Mucosa of descending colon (tissue), 3 donors: ENCODE results near the gene PDE4B. TPM values are rescaled to one million over a fixed set of nuclear protein-coding genes. Genes with fewer than 3 reads are reported as not detected.

Experiments
- ATAC-seq: fragments of 200-7000 bp; cut with Tn5 transposase; one replicate; pipeline ENCODE4 v1.9.1; 2020; ENCODE audit warnings: mild to moderate bottlenecking, moderate library complexity
- DNase-seq, 3 donors: peaks; one replicate each; pipeline ENCODE4 v3.0.0-alpha.2; 2020
- H3K36me3 ChIP-seq: fragments of 200-600 bp; one replicate; pipeline ENCODE4 v1.8.0; 2021; ENCODE audit warnings: low read depth, mild to moderate bottlenecking
- H3K4me1 ChIP-seq: fragments of 200-600 bp; one replicate; pipeline ENCODE4 v1.8.0; 2021; ENCODE audit warnings: low read depth, mild to moderate bottlenecking
- H3K4me3 ChIP-seq: fragments of 200-600 bp; one replicate; pipeline ENCODE4 v1.8.0; 2021; ENCODE audit warnings: mild to moderate bottlenecking
- H3K9me3 ChIP-seq: fragments of 200-600 bp; one replicate; pipeline ENCODE4 v1.8.0; 2021; ENCODE audit warnings: mild to moderate bottlenecking
- intact Hi-C, 2 donors: fragments of 100-400 bp; cut with DNase I in 1 of 2; cut with micrococcal nuclease in 1 of 2; formaldehyde crosslinking; loops; one replicate each; pipeline versions ENCODE4 v1.11.0 to v1.11.1; 2022; cut with DNase I, micrococcal nuclease
- total RNA-seq, 3 donors: library from RNA; stranded (reverse); fragmentation: NEBNext Ultra II Directional in 2 of 3; extraction: Animal tissue kit (Norgen Biotek cat#: 25700) in 2 of 3; gene quantifications; one replicate each; pipeline versions ENCODE4 v1.2.1 to v1.2.4, GENCODE V29; 2021 to 2023
- TF ChIP-seq, protein P1 (sequence below): fragments of 200-600 bp; IDR thresholded peaks from one replicate; pipeline ENCODE4 v1.8.0; 2022; ENCODE audit warnings: antibody characterized with exemption, mild to moderate bottlenecking
- donor health status: DM: no; HTN: no; CAD: no; lungs with moderate emphysema.
- donor health status: DM: no; HTN: no; CAD: no.
- donor health status: DM: no; HTN: yes; CAD: no.

Gene PDE4B
- total RNA-seq, 3 donors from 2014 or later: 3.4 to 6.6 (median 4.9) TPM

DNA sequence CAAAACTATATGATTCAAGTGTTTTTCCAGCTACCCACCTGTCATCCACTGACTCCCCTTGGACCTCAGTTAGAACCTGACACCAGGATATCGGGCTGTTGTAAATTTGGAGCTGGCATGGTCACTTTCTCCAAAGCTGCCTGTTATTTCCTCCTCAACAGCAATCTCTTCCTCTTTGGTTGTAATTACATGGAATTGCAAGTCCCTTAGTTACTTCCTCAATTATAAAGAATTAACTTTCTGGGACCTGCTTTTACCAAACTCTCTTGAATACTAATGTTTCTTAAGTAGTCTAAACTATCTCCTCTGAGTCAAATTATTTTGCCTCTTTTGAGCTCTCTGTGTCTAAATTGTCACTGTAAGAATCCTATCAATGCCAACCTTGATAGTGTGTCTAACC lies 590.9 kb downstream of the PDE4B start:
- peaks cover 5% of the 10 kb centered on the region for H3K9me3 ChIP-seq

DNA sequence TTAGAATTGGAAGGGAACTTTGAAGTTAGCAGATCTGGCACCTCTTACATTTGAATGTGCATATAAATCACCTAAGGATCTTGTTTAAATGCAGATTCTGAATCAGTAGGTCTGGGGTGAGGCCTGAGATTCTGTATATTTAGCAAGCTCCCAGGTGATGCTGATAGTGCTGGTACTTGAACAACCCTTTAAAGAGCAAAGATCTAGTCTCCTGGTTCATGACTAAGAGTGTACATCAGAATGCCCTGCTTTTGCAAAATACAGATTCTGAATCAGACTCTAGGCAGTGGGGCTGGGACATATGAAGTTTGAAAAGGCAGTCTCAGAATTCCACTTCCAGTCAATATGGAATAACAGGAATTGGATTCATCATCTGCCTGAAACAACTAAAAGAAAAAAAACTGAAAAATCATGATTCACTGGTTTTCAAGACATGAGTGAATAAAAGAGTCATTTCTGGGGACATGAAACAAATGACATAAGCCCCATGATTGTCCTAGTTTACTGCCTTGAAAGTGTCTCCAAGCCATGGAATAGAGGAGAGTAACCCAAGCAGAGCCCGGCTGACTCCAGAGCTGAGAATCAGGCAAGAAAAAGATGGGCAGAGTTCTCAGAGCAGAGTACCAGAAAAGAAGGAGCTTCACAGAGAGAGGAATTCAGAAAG lies 591.7 kb downstream of the PDE4B start:
- TF ChIP-seq, protein P1, sequence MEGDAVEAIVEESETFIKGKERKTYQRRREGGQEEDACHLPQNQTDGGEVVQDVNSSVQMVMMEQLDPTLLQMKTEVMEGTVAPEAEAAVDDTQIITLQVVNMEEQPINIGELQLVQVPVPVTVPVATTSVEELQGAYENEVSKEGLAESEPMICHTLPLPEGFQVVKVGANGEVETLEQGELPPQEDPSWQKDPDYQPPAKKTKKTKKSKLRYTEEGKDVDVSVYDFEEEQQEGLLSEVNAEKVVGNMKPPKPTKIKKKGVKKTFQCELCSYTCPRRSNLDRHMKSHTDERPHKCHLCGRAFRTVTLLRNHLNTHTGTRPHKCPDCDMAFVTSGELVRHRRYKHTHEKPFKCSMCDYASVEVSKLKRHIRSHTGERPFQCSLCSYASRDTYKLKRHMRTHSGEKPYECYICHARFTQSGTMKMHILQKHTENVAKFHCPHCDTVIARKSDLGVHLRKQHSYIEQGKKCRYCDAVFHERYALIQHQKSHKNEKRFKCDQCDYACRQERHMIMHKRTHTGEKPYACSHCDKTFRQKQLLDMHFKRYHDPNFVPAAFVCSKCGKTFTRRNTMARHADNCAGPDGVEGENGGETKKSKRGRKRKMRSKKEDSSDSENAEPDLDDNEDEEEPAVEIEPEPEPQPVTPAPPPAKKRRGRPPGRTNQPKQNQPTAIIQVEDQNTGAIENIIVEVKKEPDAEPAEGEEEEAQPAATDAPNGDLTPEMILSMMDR: no peak
- intact Hi-C loops: no loop called here
- no peak for DNase-seq
- H3K4me1 ChIP-seq: no peaks in the 10 kb centered on the region
- ATAC-seq: no peak
- H3K4me3 ChIP-seq: no peak overlapping the region
- H3K9me3 ChIP-seq: peaks cover 5% of the 10 kb centered on the region
- H3K36me3 ChIP-seq: no peaks in the 10 kb centered on the region

More for the DNA sequence above, 590.9 kb downstream of the PDE4B start:
- ATAC-seq: no peak
- TF ChIP-seq, protein P1: no peak
- intact Hi-C loops: no loop called here
- Histone ChIP-seq H3K36me3 (no peaks in the 10 kb centered on the region), H3K4me1 (no peaks in the 10 kb centered on the region), H3K4me3 (no peak overlapping the region)
- DNase-seq: no peak

DNA sequence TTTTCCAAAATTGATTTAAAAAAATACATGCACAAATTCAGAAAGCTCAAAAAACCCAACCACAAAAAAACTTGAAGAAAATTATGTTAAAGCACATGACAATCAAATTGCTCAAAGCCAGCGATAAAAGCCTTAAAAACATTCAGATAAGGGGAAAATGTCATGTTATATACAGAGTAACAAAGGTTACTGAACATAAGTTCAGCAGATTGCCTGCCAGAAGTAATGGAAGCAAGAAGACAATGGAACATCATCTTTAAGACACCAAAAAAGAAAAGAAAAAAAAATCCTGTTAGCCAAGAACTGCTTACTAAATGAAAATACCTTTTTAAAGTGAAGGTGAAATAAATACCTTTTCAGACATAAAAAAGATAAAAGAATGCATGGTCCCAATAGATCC lies 594.0 kb downstream of the PDE4B start:
- DNase-seq (no peak), ATAC-seq (no peak)
- TF ChIP-seq, protein P1: no peak
- Histone ChIP-seq H3K36me3 (no peaks in the 10 kb centered on the region), H3K4me3 (no peak overlapping the region), H3K4me1 (no peaks in the 10 kb centered on the region), H3K9me3 (peaks cover 5% of the 10 kb centered on the region)
- intact Hi-C loops: no loop called here

DNA sequence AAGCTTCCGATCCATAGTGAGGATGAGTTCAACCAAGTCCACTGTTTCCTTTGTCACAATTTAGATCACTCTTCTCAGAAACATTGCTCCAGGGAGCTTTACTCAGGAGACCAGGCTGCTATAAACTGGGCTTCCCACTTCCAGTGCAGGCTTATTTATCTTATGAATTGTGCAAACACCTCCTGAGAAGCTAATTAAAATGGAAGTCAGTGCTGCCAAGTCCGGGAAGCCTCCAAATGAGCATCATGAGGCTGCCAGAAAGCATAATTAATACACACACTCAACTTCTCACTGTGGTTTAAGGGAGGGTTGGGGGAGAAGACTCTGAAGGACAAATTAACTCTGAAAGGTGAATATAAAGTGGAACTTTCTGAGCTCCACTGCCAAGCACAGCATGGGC lies 596.2 kb downstream of the PDE4B start:
- H3K9me3 ChIP-seq: peaks cover 5% of the 10 kb centered on the region

DNA sequence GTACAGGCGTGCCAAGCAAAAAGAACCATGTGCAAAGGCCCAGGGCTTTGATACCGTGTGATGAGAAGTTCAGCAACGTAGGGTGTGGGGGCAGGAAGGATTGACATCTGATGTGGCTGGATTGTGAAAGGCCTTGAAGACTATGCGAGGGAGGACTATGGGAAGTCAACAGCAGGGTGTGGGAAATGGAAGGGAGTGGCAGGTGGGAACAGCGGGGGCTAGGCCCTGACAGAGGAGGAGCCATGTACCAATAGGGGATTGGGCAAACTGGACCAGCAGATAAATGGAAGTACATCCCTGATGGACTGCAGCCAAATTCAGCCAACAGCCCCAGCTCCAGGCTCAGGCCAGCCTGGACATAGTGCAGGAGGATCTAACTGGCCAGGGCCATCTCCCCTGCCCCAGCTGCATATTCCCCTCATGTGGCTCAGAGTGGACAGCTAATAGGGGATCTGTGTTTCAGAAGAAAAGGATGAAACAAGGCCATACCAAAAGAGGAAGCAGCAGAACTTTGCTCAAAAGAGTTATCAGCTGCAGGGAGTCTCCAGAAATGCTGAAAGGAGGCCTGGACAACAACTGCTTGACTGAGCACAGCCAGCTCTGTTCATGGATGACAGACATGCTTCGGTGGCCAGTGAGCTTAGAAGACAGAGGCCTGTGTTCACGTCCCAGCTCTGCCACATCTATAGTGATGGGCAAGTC lies 601.0 kb downstream of the PDE4B start:
- ATAC-seq (peak; percentile 14), DNase-seq (no peak)
- intact Hi-C loops: no loop called here
- Histone ChIP-seq H3K4me3 (no peak overlapping the region), H3K36me3 (no peaks in the 10 kb centered on the region), H3K9me3 (no peaks in the 10 kb centered on the region), H3K4me1 (no peaks in the 10 kb centered on the region)
- TF ChIP-seq, protein P1: no peak

More for the DNA sequence above, 596.2 kb downstream of the PDE4B start:
- Histone ChIP-seq H3K4me3 (no peak overlapping the region), H3K4me1 (no peaks in the 10 kb centered on the region), H3K36me3 (no peaks in the 10 kb centered on the region)
- TF ChIP-seq, protein P1: no peak
- DNase-seq (no peak), ATAC-seq (no peak)
- intact Hi-C loops: no loop called here
